Nephron (organoid): ENCODE data around the gene WDR90.
A peak's percentile ranks its signal among the peaks of the same experiment; 100 is the strongest.

ENCODE experiments used
- H3K27ac Mint-ChIP-seq, 3 experiments: 2 replicates each; pipeline ENCODE4 v1.8.0; 2020; ENCODE audit warnings: mixed read lengths in 3 of 3, mild to moderate bottlenecking in 2 of 3, moderate library complexity in 1 of 3
- H3K27me3 Mint-ChIP-seq: 2 replicates; pipeline ENCODE4 v1.8.0; 2021; ENCODE audit warnings: low read depth, mild to moderate bottlenecking, moderate library complexity, mixed read lengths
- H3K36me3 Mint-ChIP-seq: 2 replicates; pipeline ENCODE4 v1.8.0; 2020; ENCODE audit warnings: low read depth, mixed read lengths
- H3K4me1 Mint-ChIP-seq: 2 replicates; pipeline ENCODE4 v1.8.0; 2020; ENCODE audit warnings: mixed read lengths
- H3K4me3 Mint-ChIP-seq, 3 experiments: 2 replicates each; pipeline ENCODE4 v1.8.0; 2020; ENCODE audit warnings: mild to moderate bottlenecking in 3 of 3, mixed read lengths in 3 of 3, moderate library complexity in 2 of 3
- H3K9me3 Mint-ChIP-seq: 2 replicates; pipeline ENCODE4 v1.8.0; 2020; ENCODE audit warnings: mixed read lengths
- CTCF ChIP-seq, 3 experiments: fragments of 200-600 bp; sonication (generic); IDR thresholded peaks; one replicate each; pipeline ENCODE4 v1.5.0; 2021; ENCODE audit warnings: antibody characterized with exemption in 3 of 3; ENCODE audit not compliant: unreplicated experiment in 3 of 3

Gene WDR90

DNA sequence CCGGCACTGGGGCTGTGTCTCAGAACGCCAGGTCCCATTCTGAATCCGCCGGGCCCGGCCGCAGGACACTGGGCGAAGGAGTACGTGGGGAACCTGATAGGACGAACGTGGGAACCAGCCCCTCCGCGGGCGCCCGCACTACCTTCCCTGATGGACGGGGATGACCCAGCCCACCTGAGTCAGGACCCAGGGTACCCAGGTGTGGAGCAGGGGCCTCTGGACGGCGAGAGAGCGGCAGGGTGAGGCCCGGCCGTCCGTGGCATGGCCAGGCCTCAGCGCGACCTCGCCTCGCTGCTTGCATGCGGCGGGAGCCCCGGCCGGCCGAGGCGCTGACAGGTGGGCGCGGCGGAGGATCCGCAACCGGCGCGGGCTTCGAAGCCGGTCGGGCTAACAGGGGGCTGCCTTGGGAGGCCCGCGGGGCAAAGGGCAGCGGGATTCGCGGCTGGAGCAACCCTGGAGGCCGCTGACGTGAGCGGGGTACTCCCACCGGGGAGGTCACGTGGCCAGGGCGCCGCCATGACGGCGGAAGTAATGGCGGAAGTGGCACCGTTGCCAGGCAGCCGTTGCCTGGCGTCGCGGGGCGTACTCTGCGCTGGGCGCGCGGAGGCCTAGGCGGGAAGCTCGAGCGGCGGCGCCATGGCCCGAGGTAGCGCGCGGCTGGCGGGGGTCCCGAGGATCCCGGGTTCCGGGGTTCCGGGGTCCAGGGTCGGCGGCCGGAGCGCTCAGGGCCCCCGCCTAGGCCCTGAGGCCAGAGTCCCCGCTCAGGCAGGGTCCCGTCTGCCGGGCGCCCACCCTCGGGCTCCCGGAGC is at the start of gene WDR90:
TSS of gene WDR90 (plus strand) at position 585 of the 809 bp plus-strand sequence. CDS start at position 637, 52 bp downstream.
- Mint-ChIP-seq H3K27me3 (peaks cover 9% of the 10 kb centered on the region), H3K4me3 (peak within 1 kb of the TSS; percentile 79 to 84 (median 84)), H3K9me3 (no peaks in the 10 kb centered on the region), H3K4me1 (no peaks in the 10 kb centered on the region), H3K36me3 (no peaks in the 10 kb centered on the region), H3K27ac (peak within 1 kb of the TSS in 2 of 3 experiments; percentile 69 to 79)
- TF ChIP-seq CTCF (IDR thresholded peaks at IDR 0.05; ENCODE audit: unreplicated experiment in 3 of 3), result no peak

DNA sequence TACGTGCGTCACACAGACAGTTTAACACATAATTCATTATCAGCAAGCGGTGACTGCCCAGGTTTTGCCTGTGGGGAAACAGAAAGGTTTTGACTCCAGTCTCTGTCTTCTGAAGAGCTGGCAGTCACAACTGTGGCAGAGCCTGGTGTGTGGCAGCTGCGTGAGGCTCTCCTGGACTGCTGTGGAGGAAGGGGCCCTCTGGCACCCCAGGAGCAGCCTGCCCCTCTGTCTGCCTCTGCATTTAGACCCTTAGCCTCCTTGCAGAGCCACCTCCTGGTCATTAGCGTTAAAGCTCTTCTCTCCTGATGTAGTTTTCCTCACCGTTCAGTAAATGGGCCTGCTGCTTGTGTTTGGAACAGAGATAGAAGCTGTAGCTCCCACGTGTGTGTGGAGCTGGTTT is 48.4 kb upstream of the WDR90 start:
- Mint-ChIP-seq H3K4me1 (no peaks in the 10 kb centered on the region), H3K27ac (no peak overlapping the region), H3K9me3 (peaks cover 11% of the 10 kb centered on the region), H3K36me3 (peaks cover 55% of the 10 kb centered on the region), H3K4me3 (no peak overlapping the region), H3K27me3 (peaks cover 3% of the 10 kb centered on the region)
- TF ChIP-seq CTCF (IDR thresholded peaks at IDR 0.05; ENCODE audit: unreplicated experiment in 3 of 3), result peak in 2 of 3 experiments; percentile 20 to 25

DNA sequence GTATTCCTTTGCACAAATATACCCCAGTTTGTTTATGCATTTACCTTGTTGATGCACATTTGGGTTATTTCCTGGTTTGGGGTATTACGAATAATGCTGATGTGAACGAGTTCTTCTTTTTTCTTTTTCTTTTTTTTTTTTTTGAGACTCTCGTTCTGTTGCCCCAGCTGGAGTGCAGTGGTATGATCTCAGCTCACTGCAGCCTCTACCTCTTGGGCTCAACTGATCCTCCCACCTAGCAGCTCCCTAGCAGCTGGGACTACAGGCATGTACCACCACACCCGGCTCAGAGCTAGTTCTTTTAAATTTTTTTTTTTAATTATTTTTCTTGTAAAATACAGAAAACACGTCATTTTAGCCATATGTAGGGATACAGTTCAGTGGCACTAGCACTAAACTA is 45.2 kb upstream of the WDR90 start:
- Mint-ChIP-seq H3K27ac (peak overlapping the region in 1 of 3 experiments; percentile 44), H3K36me3 (peaks cover 46% of the 10 kb centered on the region), H3K4me1 (no peaks in the 10 kb centered on the region), H3K27me3 (peaks cover 3% of the 10 kb centered on the region), H3K4me3 (no peak overlapping the region), H3K9me3 (peaks cover 11% of the 10 kb centered on the region)
- no peak for TF ChIP-seq CTCF (IDR thresholded peaks at IDR 0.05; ENCODE audit: unreplicated experiment in 3 of 3)

DNA sequence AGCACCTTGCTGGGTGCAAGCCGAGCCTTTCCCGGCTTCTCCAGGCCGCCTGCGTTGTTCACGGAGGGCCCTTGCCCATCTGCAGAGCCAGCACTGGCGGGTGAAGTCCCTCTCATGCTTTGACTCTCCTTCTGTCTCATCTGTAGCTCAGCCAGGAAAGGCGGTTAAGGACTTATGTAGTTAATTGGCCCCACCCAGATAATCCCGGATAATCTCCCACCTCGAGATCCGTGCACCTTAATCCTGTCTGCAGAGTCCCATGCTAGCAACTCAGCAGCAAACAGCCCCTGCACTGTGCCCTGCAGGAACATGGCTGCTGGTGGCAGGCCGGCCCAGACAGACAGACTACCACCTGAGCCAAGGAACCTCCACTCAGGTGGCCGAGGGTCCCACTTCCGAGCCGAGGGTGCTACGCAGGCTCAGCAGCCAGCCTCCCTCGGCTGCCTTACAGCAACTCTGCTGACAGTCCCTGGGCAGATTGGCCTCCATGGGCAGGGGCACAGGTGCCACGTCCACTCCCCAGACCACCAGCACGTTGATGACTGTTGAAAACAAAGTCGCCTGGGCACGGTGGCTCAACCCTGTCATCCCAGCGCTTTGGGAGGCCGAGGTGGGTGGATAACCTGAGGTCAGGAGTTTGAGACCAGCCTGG is 42.4 kb upstream of the WDR90 start:
- Mint-ChIP-seq H3K4me1 (no peaks in the 10 kb centered on the region), H3K36me3 (peaks cover 38% of the 10 kb centered on the region), H3K9me3 (peaks cover 11% of the 10 kb centered on the region), H3K27ac (no peak overlapping the region), H3K4me3 (no peak overlapping the region), H3K27me3 (no peaks in the 10 kb centered on the region)
- TF ChIP-seq CTCF (IDR thresholded peaks at IDR 0.05; ENCODE audit: unreplicated experiment in 3 of 3), result no peak

- Mint-ChIP-seq H3K36me3 (peaks cover 33% of the 10 kb centered on the region), H3K27me3 (no peaks in the 10 kb centered on the region), H3K4me3 (no peak overlapping the region), H3K4me1 (no peaks in the 10 kb centered on the region), H3K9me3 (peaks cover 9% of the 10 kb centered on the region), H3K27ac (peak overlapping the region in 1 of 3 experiments; percentile 13)
- no peak for TF ChIP-seq CTCF (IDR thresholded peaks at IDR 0.05; ENCODE audit: unreplicated experiment in 3 of 3)
Measured at GRCh38 chr16:608019-608418, 41.1 kb upstream of the WDR90 start.
